OCI-LY1 (cell line): ENCODE results near the gene DCTN5.

Experiments
- EZH2 ChIP-seq: fragments of 200-600 bp; sonication (generic), shearing (Covaris generic); IDR thresholded peaks from 2 replicates; pipeline ENCODE4 v1.8.0; 2017; ENCODE audit warnings: borderline replicate concordance, mixed run types, mild to moderate bottlenecking, antibody characterized with exemption, low read length, moderate library complexity, mixed read lengths
- TF ChIP-seq, protein P1 (sequence below): fragments of 200-600 bp; sonication (generic), shearing (Covaris generic); IDR thresholded peaks from 2 replicates; pipeline ENCODE4 v1.5.1; 2017; ENCODE audit warnings: mild to moderate bottlenecking, antibody characterized with exemption, low read length, moderate library complexity, mixed read lengths

DNA sequence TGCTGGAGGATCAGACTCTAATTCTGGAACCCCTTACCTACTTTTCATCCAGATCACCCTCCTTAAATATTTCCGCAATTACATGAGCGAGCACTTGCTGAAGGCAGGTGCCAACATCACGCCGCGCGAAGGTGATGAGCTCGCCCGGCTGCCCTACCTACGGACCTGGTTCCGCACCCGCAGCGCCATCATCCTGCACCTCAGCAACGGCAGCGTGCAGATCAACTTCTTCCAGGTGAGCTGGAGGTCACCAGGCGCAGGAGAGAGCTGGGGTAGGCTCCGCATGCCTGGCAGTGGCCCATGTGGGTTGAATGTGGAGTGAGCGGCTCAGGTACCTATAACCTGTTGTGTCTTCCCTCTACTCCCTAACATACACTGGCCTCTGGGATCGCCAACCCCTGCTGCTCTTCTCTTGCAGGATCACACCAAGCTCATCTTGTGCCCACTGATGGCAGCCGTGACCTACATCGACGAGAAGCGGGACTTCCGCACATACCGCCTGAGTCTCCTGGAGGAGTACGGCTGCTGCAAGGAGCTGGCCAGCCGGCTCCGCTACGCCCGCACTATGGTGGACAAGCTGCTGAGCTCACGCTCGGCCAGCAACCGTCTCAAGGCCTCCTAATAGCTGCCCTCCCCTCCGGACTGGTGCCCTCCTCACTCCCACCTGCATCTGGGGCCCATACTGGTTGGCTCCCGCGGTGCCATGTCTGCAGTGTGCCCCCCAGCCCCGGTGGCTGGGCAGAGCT, 48.3 kb downstream of the DCTN5 start:
- TF ChIP-seq, protein P1, sequence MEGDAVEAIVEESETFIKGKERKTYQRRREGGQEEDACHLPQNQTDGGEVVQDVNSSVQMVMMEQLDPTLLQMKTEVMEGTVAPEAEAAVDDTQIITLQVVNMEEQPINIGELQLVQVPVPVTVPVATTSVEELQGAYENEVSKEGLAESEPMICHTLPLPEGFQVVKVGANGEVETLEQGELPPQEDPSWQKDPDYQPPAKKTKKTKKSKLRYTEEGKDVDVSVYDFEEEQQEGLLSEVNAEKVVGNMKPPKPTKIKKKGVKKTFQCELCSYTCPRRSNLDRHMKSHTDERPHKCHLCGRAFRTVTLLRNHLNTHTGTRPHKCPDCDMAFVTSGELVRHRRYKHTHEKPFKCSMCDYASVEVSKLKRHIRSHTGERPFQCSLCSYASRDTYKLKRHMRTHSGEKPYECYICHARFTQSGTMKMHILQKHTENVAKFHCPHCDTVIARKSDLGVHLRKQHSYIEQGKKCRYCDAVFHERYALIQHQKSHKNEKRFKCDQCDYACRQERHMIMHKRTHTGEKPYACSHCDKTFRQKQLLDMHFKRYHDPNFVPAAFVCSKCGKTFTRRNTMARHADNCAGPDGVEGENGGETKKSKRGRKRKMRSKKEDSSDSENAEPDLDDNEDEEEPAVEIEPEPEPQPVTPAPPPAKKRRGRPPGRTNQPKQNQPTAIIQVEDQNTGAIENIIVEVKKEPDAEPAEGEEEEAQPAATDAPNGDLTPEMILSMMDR = no peak
- TF ChIP-seq EZH2 = no peak
